ENCODE measurements around the gene TASP1.
A peak's percentile ranks its signal among the peaks of the same experiment; 100 is the strongest.
"Not testable (repeated sequence)": the region's sequence is repeated elsewhere in the genome, so short reads cannot be mapped to it uniquely, and the experiment has no call there.

Gene TASP1

DNA sequence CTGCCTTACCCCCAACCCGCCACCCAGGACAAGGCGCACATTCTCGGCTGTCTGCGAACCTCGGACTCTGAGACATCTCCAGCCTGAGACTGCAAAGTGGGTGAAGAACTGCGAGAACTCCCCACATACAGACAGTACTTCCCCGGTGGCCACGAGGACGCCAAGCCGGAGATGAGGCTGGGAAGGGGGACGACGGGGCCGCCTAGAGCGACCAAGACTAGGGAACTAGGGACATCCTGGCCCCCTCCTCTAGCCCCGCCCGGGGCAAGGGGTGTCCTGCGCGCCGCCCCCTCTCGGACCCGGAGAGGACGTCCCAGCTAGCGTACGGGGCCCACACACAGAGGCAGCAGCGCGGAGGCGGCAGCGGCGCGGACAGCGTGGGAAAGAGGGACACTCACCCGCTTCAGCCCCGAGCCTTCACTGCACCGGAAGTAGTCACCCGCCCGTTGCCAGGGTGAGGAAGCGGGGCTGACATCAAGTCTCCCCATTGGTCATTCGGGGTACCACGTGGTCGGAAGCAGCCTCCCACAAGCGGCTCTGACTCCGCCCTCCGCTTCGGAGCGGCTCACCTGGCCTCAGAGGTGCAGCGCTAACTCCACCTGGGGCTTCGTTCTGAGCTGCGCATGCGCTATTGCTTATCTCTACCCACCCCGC lies at the start of gene TASP1:
Gene TASP1, minus strand, starts transcription at position 437 of the 654 bp plus-strand sequence. CDS start 8,854 bp downstream, outside the sequence.
- DNase-seq: peak; percentile 86

DNA sequence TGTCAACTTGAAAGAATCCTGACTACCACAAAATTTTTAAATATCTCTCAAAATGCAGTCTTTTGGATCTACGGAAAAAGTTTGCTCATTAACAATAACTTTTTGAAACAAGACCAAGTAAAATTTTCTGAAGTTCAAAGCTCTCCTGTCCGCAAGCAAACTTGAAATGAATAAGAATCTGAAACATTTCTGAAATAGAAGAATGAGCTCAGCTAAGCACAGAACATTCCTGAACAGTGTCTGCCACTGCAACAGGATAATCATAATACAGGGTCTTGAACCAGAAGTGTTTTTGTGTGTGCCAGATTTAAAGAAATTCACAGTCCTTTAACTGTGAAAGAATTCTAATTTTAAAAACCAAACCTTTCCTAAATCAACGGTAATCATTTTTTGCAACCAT lies 49.1 kb upstream of the TASP1 start:
- DNase-seq: no peak

- no peak for DNase-seq
These were observed 46.9 kb upstream of the TASP1 start for GRCh38 chr20:13685623-13686022.

DNA sequence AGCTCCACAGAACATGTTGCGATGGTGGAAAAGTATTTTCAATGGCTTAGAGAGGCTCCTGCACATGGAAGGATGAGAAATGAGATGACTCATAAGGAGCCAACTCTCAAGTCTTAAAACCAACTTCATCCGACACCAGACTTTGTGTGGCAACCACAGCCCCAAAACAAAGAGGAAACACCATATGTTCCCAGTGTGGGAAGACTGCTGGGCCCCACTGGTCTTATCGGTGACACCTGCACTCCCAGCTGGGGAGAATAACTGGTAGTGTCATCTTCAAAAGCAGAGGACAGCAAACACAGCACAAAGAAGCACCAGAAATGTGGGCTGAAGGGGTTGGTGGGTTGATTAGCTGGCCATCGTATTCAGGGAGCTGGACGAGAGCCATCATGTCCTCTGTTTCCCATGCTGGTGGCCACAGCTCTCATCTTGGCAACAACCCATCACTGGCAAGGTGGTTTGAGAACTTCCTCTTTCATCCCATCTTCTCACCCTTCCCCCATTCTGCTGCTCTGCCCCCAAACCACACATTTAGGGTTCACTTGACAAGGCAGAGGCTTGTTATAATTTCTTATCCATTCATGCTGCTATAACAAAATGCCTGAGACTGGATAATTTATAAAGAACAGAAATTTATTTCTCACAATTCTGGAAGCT lies 46.0 kb upstream of the TASP1 start:
- no peak for DNase-seq

DNA sequence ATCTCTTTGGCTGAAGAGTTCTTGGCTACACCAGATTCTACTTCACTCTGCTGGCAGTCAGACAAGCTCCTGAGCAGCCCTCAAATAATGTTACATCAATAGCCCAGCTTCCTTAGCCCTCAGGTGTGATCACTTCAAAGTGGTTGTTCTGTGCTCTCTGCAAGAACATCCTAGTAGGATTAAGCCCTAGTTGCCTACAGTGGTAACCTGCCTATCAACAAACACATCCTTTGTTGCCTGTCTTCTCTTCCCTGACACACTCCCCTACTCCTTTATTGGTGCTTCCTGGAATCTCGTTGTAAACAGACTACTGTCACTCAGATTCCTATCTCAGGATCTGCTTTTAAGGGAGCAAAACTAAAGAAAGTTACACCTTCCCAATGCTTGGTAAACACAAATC lies 45.1 kb upstream of the TASP1 start:
- no peak for DNase-seq

DNA sequence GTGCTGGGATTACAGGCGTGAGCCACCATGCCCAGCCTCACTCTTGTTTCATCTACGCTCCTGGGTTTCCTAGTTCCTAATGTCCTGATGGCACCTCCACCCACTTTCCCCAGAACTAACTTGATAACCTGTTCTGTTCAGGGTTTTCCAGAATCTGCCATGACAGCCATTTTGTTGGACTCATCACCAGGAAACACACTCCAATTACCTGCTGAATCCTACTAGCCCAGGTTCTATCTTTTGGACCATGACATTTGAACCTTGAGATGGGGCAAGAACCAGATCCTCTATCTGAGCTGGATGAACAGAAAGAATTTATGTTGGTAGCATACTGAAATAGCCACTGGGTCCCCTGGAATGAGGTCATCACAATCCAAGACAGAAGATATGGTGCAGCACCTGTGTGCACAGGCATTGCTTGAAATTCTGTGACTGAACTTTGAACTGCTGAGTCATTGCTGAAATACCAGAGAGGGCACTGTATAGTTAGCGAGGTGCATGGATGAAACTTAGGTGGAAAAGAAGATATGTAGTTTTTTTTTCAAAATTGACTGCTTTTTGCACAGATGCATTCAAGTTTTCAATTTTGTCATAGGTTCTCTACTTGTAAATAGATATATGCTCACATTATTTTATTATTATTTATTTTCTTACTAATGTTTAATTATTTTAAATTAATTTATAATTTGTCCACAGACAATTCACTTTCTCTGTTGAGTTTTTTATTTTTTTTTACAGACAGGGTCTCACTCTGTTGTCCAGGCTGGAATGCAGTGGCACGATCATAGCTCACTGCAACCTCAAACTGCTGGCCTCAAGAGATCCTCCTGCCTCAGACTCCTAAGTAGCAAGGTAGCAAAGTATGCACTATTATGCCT lies 42.8 kb upstream of the TASP1 start:
- DNase-seq: no peak

- DNase-seq: no peak
These were observed 40.2 kb upstream of the TASP1 start for GRCh38 chr20:13678944-13679343.

GRCh38 chr20:13677241-13677640 lies 38.5 kb upstream of the TASP1 start:
- no peak for DNase-seq

GRCh38 chr20:13676682-13677081 lies 38.0 kb upstream of the TASP1 start:
- DNase-seq: no peak

DNA sequence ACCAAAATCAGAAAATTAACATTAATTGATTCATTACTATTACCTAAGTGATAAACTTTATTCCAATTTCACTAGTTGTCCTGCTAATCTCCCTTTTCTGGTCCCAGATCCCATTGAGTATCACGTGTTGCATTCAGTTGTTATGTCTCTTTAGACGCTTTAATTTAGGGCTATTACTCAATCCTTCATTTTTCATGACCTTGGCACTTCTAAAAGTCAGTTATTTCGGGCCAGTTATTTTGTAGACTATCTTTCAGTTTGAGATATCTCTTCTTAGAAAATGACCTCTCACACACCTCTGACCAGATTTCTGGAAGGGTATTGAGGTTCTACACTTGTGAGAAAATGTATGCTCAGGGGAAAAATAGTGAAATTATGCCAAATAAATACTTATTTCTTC lies 34.0 kb upstream of the TASP1 start:
- DNase-seq: no peak

GRCh38 chr20:13671916-13672378 lies 33.2 kb upstream of the TASP1 start:
- DNase-seq: no peak

DNA sequence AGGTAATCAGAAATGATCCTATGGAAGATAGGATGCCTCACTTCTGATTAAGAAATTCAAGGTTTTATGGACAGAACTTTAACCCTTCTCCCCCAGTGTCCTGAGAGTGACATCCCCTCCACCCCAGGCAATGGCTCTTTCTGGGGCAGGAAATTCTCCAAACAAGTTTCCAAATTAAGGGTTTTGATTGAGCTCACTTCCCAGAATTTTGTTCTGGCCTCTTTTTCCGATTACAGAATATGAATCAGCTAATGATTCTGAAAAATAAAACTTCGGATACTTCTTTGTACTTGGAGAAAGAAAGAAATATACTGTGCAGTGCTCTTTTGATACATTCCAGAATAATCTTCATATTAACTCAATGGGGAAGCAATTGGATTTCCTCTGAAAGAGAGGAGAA lies 32.8 kb upstream of the TASP1 start:
- DNase-seq: no peak

DNA sequence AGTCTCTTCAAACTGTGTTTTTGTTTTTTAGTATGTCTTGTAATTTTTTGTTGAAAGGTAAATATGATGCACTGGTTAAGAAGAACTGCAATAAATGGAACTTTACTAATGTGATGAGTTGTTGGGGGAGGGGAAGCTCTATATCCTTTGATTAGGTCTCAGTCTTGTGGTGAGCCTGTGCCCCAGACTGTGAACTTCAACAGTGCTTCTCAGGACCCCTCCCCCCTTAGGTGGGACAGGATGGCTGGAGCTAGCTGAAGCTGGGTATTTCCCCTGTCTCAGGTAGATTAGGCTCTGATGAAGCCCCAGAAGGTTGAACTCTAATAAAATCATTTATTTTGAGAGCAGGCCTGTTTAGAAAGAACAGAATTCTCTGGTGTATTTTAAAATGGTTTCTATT lies 31.4 kb upstream of the TASP1 start:
- DNase-seq: no peak

DNA sequence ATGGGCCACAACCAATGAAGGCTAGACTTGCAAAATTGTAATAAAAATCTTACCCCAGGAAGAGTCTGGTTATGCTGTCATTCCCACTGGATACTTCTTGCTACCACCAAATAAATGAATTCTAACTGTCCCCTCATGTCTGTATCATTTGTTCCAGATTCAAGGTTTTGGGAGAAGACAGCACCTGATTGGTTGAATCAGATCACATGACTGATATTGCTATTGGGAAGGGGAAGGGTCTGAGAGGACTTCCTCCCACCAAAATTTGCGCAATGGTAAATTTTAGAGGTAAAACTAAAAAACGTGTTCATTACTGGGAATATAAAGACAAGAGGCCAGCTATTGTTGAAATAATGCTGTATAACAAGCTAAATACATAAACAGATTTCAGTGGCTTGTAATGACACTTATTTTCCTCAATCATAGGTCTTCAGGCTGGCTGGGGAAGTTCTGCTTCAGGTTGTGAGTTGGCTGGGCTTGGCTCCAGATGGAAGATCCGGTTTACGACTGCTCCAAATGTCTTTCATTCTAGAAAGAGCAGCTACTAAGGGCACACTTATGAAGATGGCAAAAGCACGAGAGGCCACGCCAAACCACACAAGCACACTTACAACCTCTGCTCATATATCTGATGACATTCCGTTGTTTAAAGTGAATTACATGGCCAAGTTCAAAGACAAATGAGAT lies 27.1 kb upstream of the TASP1 start:
- DNase-seq: no peak

DNA sequence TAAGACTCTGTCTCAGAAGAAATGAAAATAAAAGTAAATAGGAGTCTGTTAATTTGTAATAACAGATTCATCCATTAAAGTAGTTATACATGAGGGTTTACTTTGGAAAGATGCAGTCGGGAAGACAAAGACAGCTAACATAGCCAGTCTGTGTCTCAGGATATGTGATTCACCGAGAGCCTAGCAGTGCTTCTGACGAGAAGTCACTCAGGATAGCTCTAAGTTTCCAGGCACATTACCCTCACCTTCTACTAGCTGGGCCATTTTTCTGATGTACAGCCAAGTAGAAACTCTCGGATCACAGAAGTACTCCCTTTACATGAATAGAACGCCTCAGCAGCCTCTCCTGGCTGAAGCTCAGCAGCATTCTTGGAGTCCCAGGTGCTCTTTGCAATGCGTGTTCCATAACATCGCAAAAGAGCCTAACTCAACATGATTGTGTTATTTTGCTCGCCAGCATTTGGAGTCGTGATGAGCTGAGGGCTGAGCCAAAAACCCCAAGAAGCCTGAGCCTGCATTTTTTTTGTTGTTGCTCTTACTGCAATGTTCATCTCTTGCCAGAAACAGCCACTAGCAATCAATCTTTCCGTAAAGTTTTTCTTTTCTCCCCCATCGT lies 22.4 kb upstream of the TASP1 start:
- no peak for DNase-seq

DNA sequence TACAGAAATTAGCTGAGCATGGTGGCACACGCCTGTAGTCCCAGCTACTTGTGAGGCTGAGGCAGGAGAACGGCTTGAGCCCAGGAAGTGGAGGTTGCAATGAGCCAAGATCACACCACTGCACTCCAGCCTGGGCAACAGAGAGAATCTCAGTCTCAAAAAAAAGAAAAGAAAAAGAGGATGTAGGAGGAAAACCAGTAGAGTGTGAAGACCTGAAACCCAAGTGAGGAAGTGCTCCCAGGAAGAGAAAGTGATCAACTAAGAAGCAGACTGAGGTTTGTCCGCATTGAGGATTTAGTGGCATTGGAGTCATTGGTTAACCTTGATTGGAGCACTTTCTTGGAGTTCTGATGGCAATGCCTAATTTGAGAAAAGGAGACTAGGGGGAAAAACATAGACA lies 20.6 kb upstream of the TASP1 start:
- DNase-seq: no peak

GRCh38 chr20:13658060-13658459 lies 19.3 kb upstream of the TASP1 start:
- DNase-seq: not testable (repeated sequence)

DNA sequence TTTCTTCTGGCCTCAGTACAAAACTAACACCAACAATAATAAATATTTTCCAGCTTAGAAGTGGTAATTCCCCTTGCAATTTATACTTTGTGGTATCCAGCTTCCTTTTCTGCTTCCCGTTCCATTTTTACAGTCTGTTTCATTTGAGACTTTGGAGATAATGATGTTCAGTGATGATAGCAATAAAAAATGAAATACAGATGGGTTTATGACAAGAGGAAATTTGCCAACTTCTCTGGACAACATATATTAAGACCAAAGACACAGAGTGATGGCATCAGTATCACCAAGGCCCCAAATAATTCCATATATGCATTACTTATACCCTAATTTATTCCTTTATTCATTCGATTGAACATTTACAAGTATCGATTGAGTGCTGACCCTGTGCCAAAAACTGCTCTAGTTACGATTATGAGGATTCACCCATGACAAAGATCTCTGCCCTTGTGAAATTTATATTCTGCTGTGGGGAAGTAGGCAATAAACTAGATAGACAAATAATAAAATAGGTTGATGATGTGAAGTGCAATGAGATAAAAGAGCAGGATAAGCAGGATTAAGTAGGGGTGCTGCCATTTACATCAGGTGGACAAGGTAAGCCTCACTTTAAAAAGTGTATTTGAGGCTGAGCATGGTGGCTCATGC lies 18.1 kb upstream of the TASP1 start:
- no peak for DNase-seq

DNA sequence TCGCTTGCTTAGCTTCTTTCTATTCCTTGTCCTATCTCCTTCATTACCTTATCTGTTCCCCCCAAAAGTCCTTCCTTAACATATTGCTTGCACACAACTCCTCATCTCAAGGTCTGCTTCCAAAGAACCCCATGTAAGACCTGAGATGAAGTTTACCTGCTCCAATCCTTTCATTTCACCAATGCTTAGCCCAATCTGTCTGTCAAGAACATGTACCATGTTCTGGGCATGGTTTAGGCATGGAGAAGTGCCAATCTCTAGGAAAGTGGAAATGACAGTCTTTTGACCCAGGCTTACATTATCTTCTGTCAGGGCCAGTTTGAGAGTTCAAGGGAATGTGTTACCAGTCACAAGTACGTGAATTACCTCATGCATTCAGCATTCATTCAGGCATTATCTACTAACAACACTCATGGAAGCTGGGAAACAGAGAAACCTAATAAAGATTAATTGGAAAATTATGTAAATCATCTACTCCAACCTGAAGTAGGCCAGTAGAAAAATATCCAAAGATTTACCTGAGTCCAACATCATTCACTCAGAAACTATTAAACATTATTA lies 15.8 kb upstream of the TASP1 start:
- DNase-seq: no peak

DNA sequence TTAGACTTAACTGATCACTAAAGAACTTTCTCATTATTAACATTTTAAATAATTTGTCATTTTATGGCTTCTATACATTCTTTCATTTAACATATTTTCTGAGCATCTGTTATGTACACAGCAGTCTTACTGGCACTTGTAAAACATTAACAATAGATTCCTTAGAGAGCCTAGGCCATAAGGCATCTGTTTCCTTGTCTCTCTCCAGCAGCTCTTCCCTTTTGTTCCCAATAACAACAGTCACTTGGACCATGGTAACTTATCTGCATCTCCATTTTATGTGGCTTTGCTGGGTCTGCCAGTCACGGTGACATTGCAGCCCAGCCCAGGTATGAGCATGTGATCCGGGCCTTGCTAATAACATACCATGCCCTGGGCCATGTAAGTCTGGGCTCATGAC lies 11.7 kb upstream of the TASP1 start:
- no peak for DNase-seq

- no peak for DNase-seq
These were observed 9.8 kb upstream of the TASP1 start for GRCh38 chr20:13648291-13649228.

Measured in NCI-H2107 (cell line).